ENCODE data around the gene KRT86. TPM values are rescaled to one million over a fixed set of nuclear protein-coding genes. Genes with fewer than 3 reads are reported as not detected.
"Not testable (repeated sequence)": the region's sequence is repeated elsewhere in the genome, so short reads cannot be mapped to it uniquely, and the experiment has no call there.

KRT86 gene
- total and polyA plus RNA-seq, 2 experiments from 2014 or later: 0.11 to 0.16 TPM

- no peaks in the 10 kb centered on the region for H3K9me2 ChIP-seq (ENCODE audit: insufficient read depth)
- H4K20me1 ChIP-seq (ENCODE audit: insufficient read depth): no peaks in the 10 kb centered on the region
- H3K4me2 ChIP-seq (ENCODE audit: unreplicated experiment): no peak overlapping the region
- TF ChIP-seq EZH2phosphoT487 (IDR thresholded peaks at IDR 0.05; ENCODE audit: insufficient read depth, low read depth) (no peak), EZH2 (IDR thresholded peaks at IDR 0.05; ENCODE audit: insufficient read depth, poor library complexity, severe bottlenecking) (no peak)
- H3K36me3 ChIP-seq (ENCODE audit: low read depth): no peaks in the 10 kb centered on the region
- in situ Hi-C loops (cut with MboI): no loop called here
- no peak overlapping the region for H2AFZ ChIP-seq
- no peaks in the 10 kb centered on the region for H3K79me2 ChIP-seq (ENCODE audit: insufficient read depth)
- whole genome bisulfite sequencing, 2 experiments (ENCODE audit: low coverage in 1 of 2, low lambda C conversion rate in 2 of 2, missing lambda C conversion rate in 2 of 2): 60 to 63% methylated on average over 2 of the region's 2 CpGs
- H3K9me3 ChIP-seq (ENCODE audit: low read depth): no peaks in the 10 kb centered on the region
- no peaks in the 10 kb centered on the region for H3F3A ChIP-seq (ENCODE audit: insufficient read depth)
- H3K4me3 ChIP-seq: no peak overlapping the region
- 0 out of 2 replicates have a peak, but pooled peaks cover 3% of the 10 kb centered on the region for H3K4me1 ChIP-seq (ENCODE audit: insufficient read depth)
- H3K27ac ChIP-seq: no peak overlapping the region
- H3K9ac ChIP-seq: no peak overlapping the region
- peaks cover 40% of the 10 kb centered on the region for H3K27me3 ChIP-seq (replicated peaks; ENCODE audit: insufficient read depth)
- no peak for DNase-seq
These were observed 17.9 kb upstream of the KRT86 start for GRCh38 chr12:52256584-52256935.

- 0 out of 2 replicates have a peak, but pooled peaks cover 3% of the 10 kb centered on the region for H3K4me1 ChIP-seq (ENCODE audit: insufficient read depth)
- no peaks in the 10 kb centered on the region for H3K79me2 ChIP-seq (ENCODE audit: insufficient read depth)
- H3K36me3 ChIP-seq (ENCODE audit: low read depth): no peaks in the 10 kb centered on the region
- no peak for TF ChIP-seq EZH2 (IDR thresholded peaks at IDR 0.05; ENCODE audit: insufficient read depth, poor library complexity, severe bottlenecking)
- no peak for TF ChIP-seq EZH2phosphoT487 (IDR thresholded peaks at IDR 0.05; ENCODE audit: insufficient read depth, low read depth)
- no peaks in the 10 kb centered on the region for H3K9me2 ChIP-seq (ENCODE audit: insufficient read depth)
- H3K27ac ChIP-seq: no peak overlapping the region
- no peaks in the 10 kb centered on the region for H3K9me3 ChIP-seq (ENCODE audit: low read depth)
- H3K27me3 ChIP-seq (replicated peaks; ENCODE audit: insufficient read depth): peaks cover 40% of the 10 kb centered on the region
- H3K4me2 ChIP-seq (ENCODE audit: unreplicated experiment): no peak overlapping the region
- H3K4me3 ChIP-seq: no peak overlapping the region
- no peaks in the 10 kb centered on the region for H3F3A ChIP-seq (ENCODE audit: insufficient read depth)
- in situ Hi-C loops (cut with MboI): no loop called here
- no peak overlapping the region for H3K9ac ChIP-seq
- 91 to 93% methylated on average over 4 of the region's 4 CpGs for WGBS, 2 experiments (ENCODE audit: low coverage in 1 of 2, low lambda C conversion rate in 2 of 2, missing lambda C conversion rate in 2 of 2)
- H4K20me1 ChIP-seq (ENCODE audit: insufficient read depth): no peaks in the 10 kb centered on the region
- no peak overlapping the region for H2AFZ ChIP-seq
- no peak for DNase-seq
These were observed 17.3 kb upstream of the KRT86 start for GRCh38 chr12:52257074-52257551.

DNA sequence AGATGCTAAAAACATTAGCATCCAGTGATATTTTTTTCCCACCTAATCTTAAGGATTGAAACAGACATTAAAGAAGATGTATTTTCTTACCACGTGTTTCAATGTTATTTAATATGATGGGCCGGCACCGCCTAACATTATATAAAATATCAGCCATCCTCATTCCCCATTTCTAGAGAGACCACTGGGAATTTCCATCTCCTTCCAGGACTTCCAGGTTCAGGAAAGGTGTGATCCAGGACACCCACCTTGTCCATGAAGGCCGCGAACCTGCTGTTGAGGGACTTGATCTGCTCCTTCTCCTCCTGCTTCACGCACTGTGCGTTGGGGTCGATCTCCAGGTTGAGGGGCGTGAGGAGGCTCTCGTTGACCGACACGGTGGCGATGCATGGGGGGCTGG lies 16.5 kb upstream of the KRT86 start:
- in situ Hi-C loops (cut with MboI); DNase-seq; H3K79me2 ChIP-seq (ENCODE audit: insufficient read depth); H3K4me1 ChIP-seq (ENCODE audit: insufficient read depth); H3K27ac ChIP-seq; H3K36me3 ChIP-seq (ENCODE audit: low read depth); H3K9me2 ChIP-seq (ENCODE audit: insufficient read depth); H3K4me2 ChIP-seq (ENCODE audit: unreplicated experiment); H3K9ac ChIP-seq; H3K4me3 ChIP-seq; H3K9me3 ChIP-seq (ENCODE audit: low read depth); H3F3A ChIP-seq (ENCODE audit: insufficient read depth); H4K20me1 ChIP-seq (ENCODE audit: insufficient read depth); H2AFZ ChIP-seq: not testable (repeated sequence)
- 39 to 42% methylated on average over 13 of the region's 13 CpGs for WGBS, 2 experiments (ENCODE audit: low coverage in 1 of 2, low lambda C conversion rate in 2 of 2, missing lambda C conversion rate in 2 of 2)
- TF ChIP-seq EZH2 (IDR thresholded peaks at IDR 0.05; ENCODE audit: insufficient read depth, poor library complexity, severe bottlenecking): peak; percentile 60
- H3K27me3 ChIP-seq (replicated peaks; ENCODE audit: insufficient read depth): peaks cover 40% of the 10 kb centered on the region

DNA sequence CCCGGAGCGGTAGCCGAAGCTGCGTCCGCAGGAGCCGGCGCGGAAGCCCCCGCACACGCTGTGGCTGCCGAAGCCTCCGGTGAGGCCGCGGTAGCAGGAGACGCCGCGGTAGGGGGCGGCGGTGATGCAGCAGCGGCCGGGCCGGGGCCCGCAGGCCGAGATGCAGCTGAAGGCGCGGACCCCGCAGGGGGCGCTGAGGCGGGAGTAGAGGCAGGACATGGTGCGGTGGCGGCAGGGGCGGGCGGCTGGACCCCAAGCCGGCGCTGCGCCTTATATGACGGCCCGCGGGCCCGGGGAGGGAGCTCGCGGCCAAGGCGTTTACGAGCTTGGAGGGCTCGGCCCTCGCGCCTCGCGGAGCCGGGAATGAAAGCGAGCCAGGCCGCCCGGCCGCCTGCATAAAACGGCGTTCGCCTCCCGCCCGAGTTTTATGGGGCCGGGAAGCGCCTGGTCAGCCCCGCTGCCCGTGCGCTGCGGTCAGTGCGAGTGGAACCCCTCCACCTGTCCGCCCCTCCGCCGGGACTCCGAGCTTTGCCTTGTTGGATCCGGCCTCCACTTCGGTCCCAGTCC lies 16.0 kb upstream of the KRT86 start:
- H4K20me1 ChIP-seq (ENCODE audit: insufficient read depth): no peaks in the 10 kb centered on the region
- no peak overlapping the region for H3K27ac ChIP-seq
- 9% methylated on average over 47 to 54 of the region's 72 CpGs for WGBS, 2 experiments (ENCODE audit: low coverage in 1 of 2, low lambda C conversion rate in 2 of 2, missing lambda C conversion rate in 2 of 2)
- TF ChIP-seq EZH2phosphoT487 (IDR thresholded peaks at IDR 0.05; ENCODE audit: insufficient read depth, low read depth) (no peak), EZH2 (IDR thresholded peaks at IDR 0.05; ENCODE audit: insufficient read depth, poor library complexity, severe bottlenecking) (no peak)
- no peaks in the 10 kb centered on the region for H3K36me3 ChIP-seq (ENCODE audit: low read depth)
- H3K4me1 ChIP-seq (ENCODE audit: insufficient read depth): 0 out of 2 replicates have a peak, but pooled peaks cover 3% of the 10 kb centered on the region
- DNase-seq: peak; percentile 73
- peak overlapping the region; percentile 54 for H3K4me2 ChIP-seq (ENCODE audit: unreplicated experiment)
- H3F3A ChIP-seq (ENCODE audit: insufficient read depth): no peaks in the 10 kb centered on the region
- in situ Hi-C loops (cut with MboI): no loop called here
- no peak overlapping the region for H3K9ac ChIP-seq
- peak overlapping the region; percentile 52; the same call in 1 of the 2 replicates for H2AFZ ChIP-seq
- no peaks in the 10 kb centered on the region for H3K9me2 ChIP-seq (ENCODE audit: insufficient read depth)
- no peaks in the 10 kb centered on the region for H3K9me3 ChIP-seq (ENCODE audit: low read depth)
- peak overlapping the region; percentile 49; the same call in 1 of the 2 replicates for H3K4me3 ChIP-seq
- H3K27me3 ChIP-seq (replicated peaks; ENCODE audit: insufficient read depth): peaks cover 40% of the 10 kb centered on the region
- H3K79me2 ChIP-seq (ENCODE audit: insufficient read depth): no peaks in the 10 kb centered on the region
